Subcutaneous adipose tissue (tissue), 4 donors: Measurements from ENCODE around the gene IMPDH2. TPM values are rescaled to one million over a fixed set of nuclear protein-coding genes. Genes with fewer than 3 reads are reported as not detected.

Experiments used
- total RNA-seq, 4 donors: library from RNA; depleted of rRNA; stranded (reverse); fragments of >200 nt; gene quantifications; one replicate each; pipeline ENCODE4 v1.1.0, GENCODE V29; 2016
- TF ChIP-seq, protein P1 (sequence below): fragments of 450-650 bp; IDR thresholded peaks from one replicate; pipeline ENCODE4 v1.5.1; 2016; ENCODE audit warnings: low read depth, mild to moderate bottlenecking, control low read depth, antibody characterized with exemption, moderate library complexity

The IMPDH2 gene
- total RNA-seq, 4 donors from 2014 or later = 92.3 to 126 (median 105) TPM

DNA sequence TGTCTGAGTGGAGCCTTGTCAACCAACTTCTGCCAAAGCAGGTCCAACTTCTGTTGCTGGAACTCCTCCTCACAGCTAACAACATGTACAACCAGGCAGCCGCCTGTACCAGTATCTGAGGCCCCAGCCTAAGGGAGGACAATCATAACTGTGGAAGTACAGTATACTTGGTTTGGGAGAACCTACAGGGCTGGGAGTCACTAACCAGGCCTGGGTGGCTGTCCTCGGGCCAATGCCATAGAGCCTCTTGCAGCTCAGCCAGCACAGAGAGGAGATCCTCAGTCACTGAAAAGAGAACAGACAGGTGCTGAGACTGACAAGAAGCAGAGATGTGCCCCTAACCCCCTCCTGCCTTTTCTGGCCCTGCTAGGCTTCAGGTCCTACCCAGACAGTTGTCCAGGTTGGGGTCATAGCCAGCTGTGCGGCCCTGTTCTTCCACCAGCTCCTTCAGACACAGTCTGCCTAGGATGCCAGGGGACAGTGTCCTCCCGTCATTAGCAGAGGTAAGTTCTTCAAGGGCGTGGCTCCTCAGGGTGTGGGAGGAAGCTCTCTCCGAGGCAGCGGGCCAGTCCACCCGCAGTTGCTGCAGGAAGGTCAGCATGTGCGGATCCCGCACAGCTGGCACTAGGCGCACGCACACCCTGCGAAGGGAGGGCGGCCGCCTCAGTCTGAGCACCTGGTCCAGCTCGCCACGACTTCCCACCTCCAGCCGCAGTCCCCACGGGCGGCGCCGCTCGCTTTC, 11.8 kb downstream of the IMPDH2 start:
- TF ChIP-seq, protein P1, sequence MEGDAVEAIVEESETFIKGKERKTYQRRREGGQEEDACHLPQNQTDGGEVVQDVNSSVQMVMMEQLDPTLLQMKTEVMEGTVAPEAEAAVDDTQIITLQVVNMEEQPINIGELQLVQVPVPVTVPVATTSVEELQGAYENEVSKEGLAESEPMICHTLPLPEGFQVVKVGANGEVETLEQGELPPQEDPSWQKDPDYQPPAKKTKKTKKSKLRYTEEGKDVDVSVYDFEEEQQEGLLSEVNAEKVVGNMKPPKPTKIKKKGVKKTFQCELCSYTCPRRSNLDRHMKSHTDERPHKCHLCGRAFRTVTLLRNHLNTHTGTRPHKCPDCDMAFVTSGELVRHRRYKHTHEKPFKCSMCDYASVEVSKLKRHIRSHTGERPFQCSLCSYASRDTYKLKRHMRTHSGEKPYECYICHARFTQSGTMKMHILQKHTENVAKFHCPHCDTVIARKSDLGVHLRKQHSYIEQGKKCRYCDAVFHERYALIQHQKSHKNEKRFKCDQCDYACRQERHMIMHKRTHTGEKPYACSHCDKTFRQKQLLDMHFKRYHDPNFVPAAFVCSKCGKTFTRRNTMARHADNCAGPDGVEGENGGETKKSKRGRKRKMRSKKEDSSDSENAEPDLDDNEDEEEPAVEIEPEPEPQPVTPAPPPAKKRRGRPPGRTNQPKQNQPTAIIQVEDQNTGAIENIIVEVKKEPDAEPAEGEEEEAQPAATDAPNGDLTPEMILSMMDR = no peak

DNA sequence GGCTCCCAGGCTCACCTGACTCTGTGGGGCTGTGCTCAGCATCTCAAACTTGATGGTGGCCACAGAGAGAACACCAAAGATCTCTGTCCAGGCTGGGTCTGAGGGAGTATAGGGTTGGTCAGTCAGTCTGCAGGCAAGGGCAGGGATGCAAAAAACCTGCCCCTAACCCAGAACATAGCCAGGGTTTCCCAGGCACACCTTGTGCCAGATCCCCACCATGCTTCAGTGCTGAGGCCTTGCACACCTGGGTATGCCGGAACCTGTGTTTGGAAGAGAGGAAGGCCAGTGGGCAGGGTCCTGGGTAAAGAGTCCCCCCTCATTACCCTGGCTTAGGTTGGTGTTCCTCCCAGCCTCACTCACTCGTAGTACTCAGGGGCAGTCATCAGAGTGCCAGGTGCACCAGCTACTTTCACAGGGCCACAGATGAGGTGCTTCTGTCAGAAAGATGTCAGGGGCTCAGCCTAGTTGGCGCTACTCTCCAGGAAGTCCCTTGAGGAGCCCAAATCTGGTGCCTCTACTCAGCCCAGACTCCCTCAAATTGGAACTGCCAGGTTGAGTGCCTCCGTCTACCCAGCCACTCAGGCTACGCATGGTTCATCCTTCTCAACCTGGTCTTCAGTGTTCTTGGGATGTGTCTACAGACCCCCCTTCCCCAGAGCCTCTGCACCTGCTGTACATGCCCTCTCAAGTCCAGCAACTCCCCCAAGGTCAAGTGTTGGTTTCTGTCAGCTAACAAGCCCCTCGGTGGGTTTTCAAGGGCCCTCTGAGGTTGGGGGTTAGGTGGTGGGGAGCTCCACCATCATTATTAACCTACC, 12.6 kb downstream of the IMPDH2 start:
- TF ChIP-seq, protein P1 = no peak

DNA sequence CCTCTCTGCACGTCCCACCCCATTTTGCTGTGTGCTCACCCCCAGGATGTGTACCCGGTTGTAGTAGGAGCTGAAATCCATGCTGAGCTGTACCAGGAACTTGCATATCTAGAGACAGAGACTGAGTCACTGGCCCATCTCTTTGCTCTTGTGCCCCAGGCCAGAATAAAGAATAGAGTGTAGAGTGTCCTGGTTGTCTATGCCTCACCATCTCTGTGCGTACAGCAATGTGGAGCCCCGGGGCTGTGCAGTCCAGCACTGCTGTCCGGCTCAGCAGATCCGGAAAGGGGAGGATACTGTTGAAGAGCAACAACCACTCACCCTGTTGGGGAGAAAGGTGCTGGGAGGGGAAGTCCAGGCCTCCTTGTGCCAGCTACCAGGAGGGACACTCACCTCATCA, 13.4 kb downstream of the IMPDH2 start:
- TF ChIP-seq, protein P1 = no peak

DNA sequence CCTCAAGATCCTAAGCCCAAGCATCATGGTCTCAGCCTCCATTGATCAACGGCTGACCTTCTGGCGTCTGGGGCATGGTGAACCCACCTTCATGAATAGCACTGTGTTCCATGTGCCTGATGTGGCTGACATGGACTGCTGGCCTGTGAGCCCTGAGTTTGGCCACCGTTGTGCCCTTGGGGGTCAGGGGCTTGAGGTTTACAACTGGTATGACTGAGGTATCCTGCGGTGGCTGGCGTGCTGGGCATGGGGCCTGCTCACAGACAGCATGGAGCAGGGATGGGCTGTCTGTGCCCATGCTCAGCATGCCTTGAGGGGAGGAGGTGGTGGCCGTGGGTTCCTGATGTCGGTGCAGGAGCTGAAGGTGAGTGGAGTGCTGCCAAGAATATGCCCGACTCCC, 14.1 kb downstream of the IMPDH2 start:
- TF ChIP-seq, protein P1 = no peak

DNA sequence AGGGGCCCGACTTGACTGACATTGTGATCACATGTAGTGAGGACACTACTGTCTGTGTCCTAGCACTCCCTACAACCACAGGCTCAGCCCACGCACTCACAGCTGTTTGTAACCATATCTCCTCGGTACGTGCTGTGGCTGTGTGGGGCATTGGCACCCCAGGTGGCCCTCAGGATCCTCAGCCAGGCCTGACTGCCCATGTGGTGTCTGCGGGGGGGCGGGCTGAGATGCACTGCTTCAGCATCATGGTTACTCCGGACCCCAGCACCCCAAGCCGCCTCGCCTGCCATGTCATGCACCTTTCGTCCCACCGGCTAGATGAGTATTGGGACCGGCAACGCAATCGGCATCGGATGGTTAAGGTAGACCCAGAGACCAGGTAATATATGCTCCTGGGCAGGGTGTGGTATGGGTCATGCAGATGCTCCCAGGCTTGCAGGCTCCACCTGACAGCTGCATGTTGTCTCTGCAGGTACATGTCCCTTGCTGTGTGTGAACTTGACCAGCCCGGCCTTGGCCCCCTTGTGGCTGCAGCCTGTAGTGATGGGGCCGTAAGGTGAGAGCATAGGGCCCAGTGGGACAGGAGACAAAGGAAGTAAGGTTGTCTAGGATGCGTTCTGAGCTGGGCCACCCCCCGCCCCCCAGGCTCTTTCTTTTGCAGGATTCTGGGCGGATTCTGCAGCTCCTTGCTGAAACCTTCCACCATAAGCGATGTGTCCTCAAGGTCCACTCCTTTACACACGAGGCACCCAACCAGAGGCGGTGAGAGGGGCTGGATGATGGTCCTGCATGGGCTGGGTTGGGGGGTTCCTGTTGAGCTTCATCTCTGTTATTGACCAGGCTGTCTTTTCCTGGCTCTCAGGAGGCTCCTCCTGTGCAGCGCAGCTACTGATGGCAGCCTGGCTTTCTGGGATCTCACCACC, 15.2 kb downstream of the IMPDH2 start:
- TF ChIP-seq, protein P1 = no peak

DNA sequence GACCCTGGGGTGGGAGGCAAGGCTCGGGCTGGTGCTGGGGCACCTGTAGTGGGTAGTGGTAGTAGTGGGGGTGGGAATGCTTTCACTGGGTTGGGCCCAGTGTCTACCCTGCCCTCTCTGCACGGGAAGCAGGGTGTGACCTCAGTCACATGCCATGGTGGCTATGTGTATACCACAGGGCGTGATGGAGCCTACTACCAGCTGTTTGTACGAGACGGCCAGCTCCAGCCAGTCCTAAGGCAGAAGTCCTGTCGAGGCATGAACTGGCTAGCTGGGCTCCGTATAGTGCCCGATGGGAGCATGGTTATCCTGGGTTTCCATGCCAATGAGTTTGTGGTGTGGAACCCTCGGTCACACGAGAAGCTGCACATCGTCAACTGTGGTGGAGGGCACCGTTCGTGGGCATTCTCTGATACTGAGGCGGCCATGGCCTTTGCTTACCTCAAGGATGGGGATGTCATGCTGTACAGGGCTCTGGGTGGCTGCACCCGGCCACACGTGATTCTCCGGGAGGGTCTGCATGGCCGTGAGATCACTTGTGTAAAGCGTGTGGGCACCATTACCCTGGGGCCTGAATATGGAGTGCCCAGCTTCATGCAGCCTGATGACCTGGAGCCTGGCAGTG, 16.0 kb downstream of the IMPDH2 start:
- TF ChIP-seq, protein P1 = no peak
